Gastroesophageal sphincter (tissue), 4 donors: ENCODE results near the gene GNB1. TPM values are rescaled to one million over a fixed set of nuclear protein-coding genes. Genes with fewer than 3 reads are reported as not detected.
A peak's percentile ranks its signal among the peaks of the same experiment; 100 is the strongest.
"Not testable (repeated sequence)": the region's sequence is repeated elsewhere in the genome, so short reads cannot be mapped to it uniquely, and the experiment has no call there.

Source experiments
- ATAC-seq: fragments of 150-250 bp; one replicate; pipeline ENCODE4 v1.9.1; 2016; ENCODE audit warnings: mild to moderate bottlenecking, moderate library complexity
- H3K27ac ChIP-seq, 4 donors: fragments of 200-600 bp; sonication (generic) in 3 of 4; 1 replicate in 3 of 4; 2 replicates in 1 of 4; pipeline ENCODE4 v1.5.1; 2016 to 2019
- H3K27me3 ChIP-seq: fragments of 200-600 bp; sonication (generic); one replicate; pipeline ENCODE4 v1.5.1; 2019
- H3K36me3 ChIP-seq, 2 donors: fragments of 200-600 bp; sonication (generic); one replicate each; pipeline ENCODE4 v1.5.1; 2019; ENCODE audit warnings: control low read depth in 1 of 2
- H3K4me1 ChIP-seq, 3 donors: fragments of 200-600 bp; sonication (generic); 1 replicate in 2 of 3; 2 replicates in 1 of 3; pipeline ENCODE4 v1.5.1; 2016 to 2019; ENCODE audit warnings: control low read depth in 2 of 3
- H3K4me3 ChIP-seq, 2 donors: fragments of 200-600 bp; sonication (generic); one replicate each; pipeline ENCODE4 v1.5.1; 2019; ENCODE audit warnings: mild to moderate bottlenecking in 1 of 2, moderate library complexity in 1 of 2
- H3K9me3 ChIP-seq, 3 donors: fragments of 200-600 bp; sonication (generic); one replicate each; pipeline ENCODE4 v1.5.1; 2017 to 2019; ENCODE audit warnings: control low read depth in 2 of 3
- POLR2AphosphoS5 ChIP-seq: sonication (generic); formaldehyde crosslinking; IDR thresholded peaks from one replicate; pipeline ENCODE4 v1.6.1; 2017; ENCODE audit warnings: antibody characterized with exemption
- WGBS, 2 donors: methylation state at CpG; one replicate each; pipeline ENCODE4 v1.1.5; 2018; ENCODE audit warnings: low coverage in 1 of 2; 5-methylcytosine and 5-hydroxymethylcytosine counted together
- total RNA-seq, 4 donors: library from RNA; depleted of rRNA; stranded (reverse); fragments of >200 nt; gene quantifications; one replicate each; pipeline ENCODE4 v1.1.0, GENCODE V29; 2016
- TF ChIP-seq, protein P1 (sequence below), 4 experiments: fragments of 200-600 bp in 2 of 4; fragments of 450-650 bp in 2 of 4; sonication (generic) in 1 of 4; IDR thresholded peaks; one replicate each; pipeline ENCODE4 v1.5.1; 2017 to 2019; ENCODE audit warnings: antibody characterized with exemption in 4 of 4, mild to moderate bottlenecking in 2 of 4, moderate library complexity in 2 of 4

Gene GNB1
- total RNA-seq, 4 donors from 2014 or later: 129 to 175 (median 136) TPM

DNA sequence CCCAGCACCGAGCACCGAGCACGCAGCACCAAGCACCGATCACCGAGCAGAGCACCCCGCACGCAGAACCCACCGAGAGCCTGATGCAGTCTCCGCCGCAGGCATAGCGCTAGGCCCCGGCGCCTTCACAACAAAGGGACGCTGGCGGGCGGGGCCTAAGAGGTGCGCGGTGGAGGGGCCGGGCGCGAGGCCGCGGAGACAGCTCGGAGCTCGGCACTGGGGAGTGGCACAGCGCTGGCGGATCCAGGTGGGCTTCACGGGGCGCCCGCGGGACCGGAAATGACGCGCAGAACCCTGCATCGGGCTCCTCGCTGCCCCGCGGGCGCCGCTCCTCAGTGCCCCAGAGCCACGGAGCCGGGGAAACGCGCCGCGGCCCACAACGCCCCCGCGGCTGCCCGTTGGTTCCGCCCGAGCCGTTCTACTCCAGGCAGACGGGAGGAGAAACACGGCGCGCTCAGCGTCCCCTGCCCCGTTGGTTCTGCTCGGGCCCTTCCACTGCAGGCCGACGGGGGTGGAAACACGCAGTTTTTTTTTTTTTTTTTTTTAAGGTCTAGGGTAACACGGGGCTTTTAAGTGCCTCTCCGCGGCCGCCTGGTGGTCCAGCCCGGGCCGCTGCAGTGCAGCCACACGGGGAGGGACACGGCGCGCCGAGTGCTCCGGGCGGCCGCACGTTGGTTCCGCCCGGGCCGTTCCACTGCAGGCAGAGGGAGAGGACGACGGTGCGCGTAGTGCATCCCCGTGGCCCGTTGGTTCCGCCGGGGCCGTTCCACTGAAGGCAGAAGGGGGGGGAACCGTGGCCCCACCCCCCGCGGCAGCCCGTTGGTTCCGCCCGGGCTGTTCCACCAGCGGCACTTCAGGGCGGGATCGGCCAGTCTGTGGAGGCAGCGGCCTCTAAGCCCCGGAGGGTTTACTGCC is 145.0 kb downstream of the GNB1 start:
- H3K9me3 ChIP-seq, H3K4me1 ChIP-seq, H3K27me3 ChIP-seq: not testable (repeated sequence)
- WGBS, 2 donors: no CpG with 5 or more reads among the region's 101 CpGs
- Histone ChIP-seq H3K4me3 (peak overlapping the region in 1 of 2 donors; percentile 52), H3K36me3 (peaks cover 0 to 12% of the 10 kb centered on the region in 2 donors), H3K27ac (peak overlapping the region in 3 of 4 donors; percentile 82 to 92 (median 89))
- TF ChIP-seq, protein P1, sequence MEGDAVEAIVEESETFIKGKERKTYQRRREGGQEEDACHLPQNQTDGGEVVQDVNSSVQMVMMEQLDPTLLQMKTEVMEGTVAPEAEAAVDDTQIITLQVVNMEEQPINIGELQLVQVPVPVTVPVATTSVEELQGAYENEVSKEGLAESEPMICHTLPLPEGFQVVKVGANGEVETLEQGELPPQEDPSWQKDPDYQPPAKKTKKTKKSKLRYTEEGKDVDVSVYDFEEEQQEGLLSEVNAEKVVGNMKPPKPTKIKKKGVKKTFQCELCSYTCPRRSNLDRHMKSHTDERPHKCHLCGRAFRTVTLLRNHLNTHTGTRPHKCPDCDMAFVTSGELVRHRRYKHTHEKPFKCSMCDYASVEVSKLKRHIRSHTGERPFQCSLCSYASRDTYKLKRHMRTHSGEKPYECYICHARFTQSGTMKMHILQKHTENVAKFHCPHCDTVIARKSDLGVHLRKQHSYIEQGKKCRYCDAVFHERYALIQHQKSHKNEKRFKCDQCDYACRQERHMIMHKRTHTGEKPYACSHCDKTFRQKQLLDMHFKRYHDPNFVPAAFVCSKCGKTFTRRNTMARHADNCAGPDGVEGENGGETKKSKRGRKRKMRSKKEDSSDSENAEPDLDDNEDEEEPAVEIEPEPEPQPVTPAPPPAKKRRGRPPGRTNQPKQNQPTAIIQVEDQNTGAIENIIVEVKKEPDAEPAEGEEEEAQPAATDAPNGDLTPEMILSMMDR (IDR thresholded peaks at IDR 0.05): peak in 3 of 4 experiments; percentile 5 to 31 (median 29)
- TF ChIP-seq POLR2AphosphoS5: peak; percentile 64
- ATAC-seq: peak; percentile 91

GRCh38 chr1:1742529-1742928 is 148.4 kb downstream of the GNB1 start:
- H3K27ac ChIP-seq: not testable (repeated sequence)

DNA sequence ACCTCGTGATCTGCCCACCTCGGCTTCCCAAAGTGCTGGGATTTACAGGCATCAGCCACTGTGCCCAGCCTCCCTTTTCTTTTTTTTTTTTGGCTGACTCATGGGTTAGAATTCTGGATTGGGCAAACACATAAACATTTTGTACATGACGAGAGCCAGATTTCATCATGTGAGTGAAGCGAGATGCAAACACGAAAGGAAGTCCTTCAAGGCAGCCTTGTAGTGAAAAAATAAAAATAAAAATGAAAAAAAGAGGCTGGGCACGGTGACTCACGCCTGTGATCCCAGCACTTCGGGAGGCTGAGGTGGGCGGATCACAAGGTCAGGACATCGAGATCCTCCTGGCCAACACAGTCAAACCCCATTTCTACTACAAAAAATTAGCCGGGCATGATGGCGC is 149.9 kb downstream of the GNB1 start:
- H3K4me3 ChIP-seq, H3K4me1 ChIP-seq, H3K27me3 ChIP-seq, H3K9me3 ChIP-seq: not testable (repeated sequence)
- peak; percentile 26 for ATAC-seq
- TF ChIP-seq POLR2AphosphoS5: peak; percentile 81
- Histone ChIP-seq H3K27ac (peak overlapping the region in 2 of 4 donors; percentile 60 to 63), H3K36me3 (peaks cover 0 to 35% of the 10 kb centered on the region in 2 donors)
- 41 to 100% methylated on average over 2 to 10 of the region's 12 CpGs for WGBS, 2 donors

More at GRCh38 chr1:1742529-1742928, 148.4 kb downstream of the GNB1 start:
- H3K9me3 ChIP-seq, H3K27me3 ChIP-seq, H3K4me1 ChIP-seq, H3K4me3 ChIP-seq, ATAC-seq: not testable (repeated sequence)
- 88% methylated on average over 7 of the region's 11 CpGs; no CpG with 5 or more reads in 1 of the 2 donors for WGBS, 2 donors
- peaks cover 0 to 20% of the 10 kb centered on the region in 2 donors for H3K36me3 ChIP-seq

- not testable (repeated sequence) for ATAC-seq
- WGBS, 2 donors: no CpG with 5 or more reads among the region's 22 CpGs
Measured at GRCh38 chr1:1738799-1739337, 152.0 kb downstream of the GNB1 start.

GRCh38 chr1:1737675-1738590 is 153.0 kb downstream of the GNB1 start:
- WGBS, 2 donors: 94% methylated on average over 7 of the region's 44 CpGs; no CpG with 5 or more reads in 1 of the 2 donors

More at GRCh38 chr1:1738799-1739337, 152.0 kb downstream of the GNB1 start:
- peaks cover 0 to 49% of the 10 kb centered on the region in 2 donors for H3K36me3 ChIP-seq
- H3K9me3 ChIP-seq, H3K27me3 ChIP-seq, H3K27ac ChIP-seq, H3K4me3 ChIP-seq, H3K4me1 ChIP-seq: not testable (repeated sequence)

More at GRCh38 chr1:1737675-1738590, 153.0 kb downstream of the GNB1 start:
- not testable (repeated sequence) for H3K27ac ChIP-seq, H3K4me3 ChIP-seq, H3K27me3 ChIP-seq, H3K4me1 ChIP-seq, ATAC-seq, H3K9me3 ChIP-seq
- peaks cover 0 to 55% of the 10 kb centered on the region in 2 donors for H3K36me3 ChIP-seq

Other genes starting within 250 kb of the GNB1 start
- gene CDK11B, start 232.1 kb downstream of the GNB1 start, total RNA-seq: 10 to 100 TPM; 19.2 to 59.3 (median 25.4) TPM
- gene SLC35E2B, start 198.3 kb downstream of the GNB1 start, total RNA-seq: 10 to 100 TPM; 18.7 to 56.9 (median 37.9) TPM
- 10 to 100 TPM; 10.8 to 53.4 (median 23.8) TPM for gene CDK11A, start 166.7 kb downstream of the GNB1 start, total RNA-seq
- gene NADK, start 112.6 kb downstream of the GNB1 start, total RNA-seq: 10 to 100 TPM; 69.8 to 82.5 (median 73.8) TPM
- gene CALML6, start 24.2 kb upstream of the GNB1 start, total RNA-seq: under 1 TPM in 2 of 4 donors, not detected in 2; 0.40 to 0.47 TPM
- gene TMEM52, start 28.2 kb upstream of the GNB1 start, total RNA-seq: 1 to 10 TPM in 3 of 4 donors, under 1 TPM in 1; 0.40 to 3.1 (median 1.8) TPM
- under 1 TPM in 1 of 4 donors, not detected in 3; 0.12 TPM for gene CFAP74, start 112.7 kb upstream of the GNB1 start, total RNA-seq
- under 1 TPM in 1 of 4 donors, not detected in 3; 0.73 TPM for gene GABRD, start 128.3 kb upstream of the GNB1 start, total RNA-seq
- gene PRKCZ, start 159.3 kb upstream of the GNB1 start, total RNA-seq: 1 to 10 TPM; 2.4 to 3.8 (median 2.9) TPM